ENCODE measurements around the gene ATAD3C. TPM values are rescaled to one million over a fixed set of nuclear protein-coding genes. Genes with fewer than 3 reads are reported as not detected.

The ATAD3C gene
- total and polyA plus RNA-seq, 2 donors (not counting 3 experiments of a cell fraction or from before 2014, with no cell fraction given) = 0.01 TPM; not detected in 1

DNA sequence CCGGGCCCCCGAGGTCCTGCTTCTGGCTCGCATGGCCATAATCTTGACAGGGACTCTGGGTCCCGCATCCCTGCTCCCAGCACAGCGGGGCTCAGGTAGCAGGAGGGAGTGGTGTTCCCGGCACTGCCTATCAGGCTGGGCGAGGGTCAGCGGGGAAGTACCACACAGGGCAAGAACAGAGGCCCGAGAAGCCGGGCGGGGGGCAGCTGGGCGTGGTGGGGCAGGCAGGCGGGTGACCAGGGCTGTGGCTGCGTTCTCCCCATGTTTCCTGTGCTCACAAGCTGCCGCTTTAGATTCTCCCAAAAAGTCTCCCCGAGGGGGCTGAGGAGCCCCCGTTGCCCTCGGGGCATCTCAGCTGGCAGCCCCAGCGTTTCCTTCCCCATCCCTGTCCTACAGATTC, 40.4 kb downstream of the ATAD3C start:
- H3K36me3 ChIP-seq (ENCODE audit: control insufficient read depth in 2 of 2, extremely low read depth in 1 of 2, insufficient read depth in 2 of 2, low read length in 2 of 2) = peaks cover 7 to 25% of the 10 kb centered on the region in 2 experiments
- H3K4me2 ChIP-seq (ENCODE audit: insufficient read depth, low read length) = no peak overlapping the region

More for the DNA sequence above, 40.4 kb downstream of the ATAD3C start:
- Histone ChIP-seq H3K27ac (ENCODE audit: insufficient read depth, low read depth, low read length) (no peak overlapping the region), H3K9me3 (replicated peaks; ENCODE audit: control insufficient read depth, insufficient read depth, low read length) (no peaks in the 10 kb centered on the region), H3K4me1 (ENCODE audit: control insufficient read depth, extremely low read depth, insufficient read depth, low read length) (no peaks in the 10 kb centered on the region), H2AFZ (ENCODE audit: low read depth, low read length) (no peak overlapping the region), H3K9ac (replicated peaks; ENCODE audit: extremely low read depth, insufficient read depth, low read length) (no peak overlapping the region), H3K79me2 (ENCODE audit: control insufficient read depth, insufficient read depth, low read length) (no peaks in the 10 kb centered on the region), H3K4me3 (replicated peaks in 1 of 3; ENCODE audit: insufficient read depth in 1 of 3, low read depth in 1 of 3, low read length in 3 of 3) (no peak overlapping the region), H3K9me1 (replicated peaks; ENCODE audit: control insufficient read depth, extremely low read depth, insufficient read depth, low read length) (no peaks in the 10 kb centered on the region), H3K27me3 (ENCODE audit: control insufficient read depth in 2 of 2, insufficient read depth in 2 of 2, low read length in 2 of 2) (no peaks in the 10 kb centered on the region), H4K20me1 (replicated peaks; ENCODE audit: control insufficient read depth, extremely low read depth, insufficient read depth, low read length) (no peaks in the 10 kb centered on the region)
- dilution Hi-C loops (cut with MboI; ENCODE audit: extremely low pct_ligation_motif_present, low sequenced_read_pairs) = no loop called here
- TF ChIP-seq JUN (IDR thresholded peaks at IDR 0.05; ENCODE audit: borderline replicate concordance, insufficient read depth, insufficient read length, low read depth) (no peak), MAX (IDR thresholded peaks at IDR 0.05; ENCODE audit: insufficient read depth, insufficient read length) (no peak), POLR2AphosphoS5 (IDR thresholded peaks at IDR 0.05; ENCODE audit: insufficient read depth, low read depth, low read length) (no peak), POLR2A (IDR thresholded peaks at IDR 0.05; ENCODE audit: low read depth, low read length) (no peak), MYC (IDR thresholded peaks at IDR 0.05; ENCODE audit: low read depth, low read length) (no peak), FOS (IDR thresholded peaks at IDR 0.05; ENCODE audit: borderline replicate concordance, insufficient read depth, low read length) (no peak), EZH2 (IDR thresholded peaks at IDR 0.05; ENCODE audit: borderline replicate concordance, low read depth, low read length, severe bottlenecking) (no peak), CTCF (IDR thresholded peaks at IDR 0.05; ENCODE audit: extremely low read depth in 1 of 2, insufficient read depth in 1 of 2, low read depth in 1 of 2, low read length in 2 of 2) (no peak), GATA2 (IDR thresholded peaks at IDR 0.05; ENCODE audit: insufficient read depth, insufficient read length, low read depth, low read length) (no peak)
- intact Hi-C loops (cut with micrococcal nuclease) = no loop called here
- BruUV-seq (replicated peaks) = no TSS peak
- no peak for FAIRE-seq
- POLR2A ChIA-PET = no interaction called here
- no peak for DNase-seq (ENCODE audit: low read depth, low spot score)
- CTCF ChIA-PET = no interaction called here

All from endothelial cell of umbilical vein (primary cell).